Measurements from ENCODE around the gene SPEM1.

The SPEM1 gene

GRCh38 chr17:7426203-7426863 lies 6.2 kb downstream of the SPEM1 start:
- Histone ChIP-seq H3K4me3 (ENCODE audit: low read depth, low read length) (no peak overlapping the region), H3K27ac (no peak overlapping the region), H3K27me3 (ENCODE audit: insufficient read depth, low read depth, severe bottlenecking) (no peaks in the 10 kb centered on the region), H3K36me3 (no peaks in the 10 kb centered on the region), H3K9me3 (ENCODE audit: severe bottlenecking) (no peaks in the 10 kb centered on the region)
- DNase-seq = no peak
- no peak for TF ChIP-seq CTCF (IDR thresholded peaks at IDR 0.05; ENCODE audit: low read depth, low read length)

- no peak for TF ChIP-seq CTCF (IDR thresholded peaks at IDR 0.05; ENCODE audit: low read depth, low read length)
- no peaks in the 10 kb centered on the region for H3K9me3 ChIP-seq (ENCODE audit: severe bottlenecking)
- H3K27me3 ChIP-seq (ENCODE audit: insufficient read depth, low read depth, severe bottlenecking) = no peaks in the 10 kb centered on the region
- no peak overlapping the region for H3K4me3 ChIP-seq (ENCODE audit: low read depth, low read length)
- no peaks in the 10 kb centered on the region for H3K36me3 ChIP-seq
- DNase-seq = no peak
- H3K27ac ChIP-seq = no peak overlapping the region
Observed at GRCh38 chr17:7426896-7427489, 6.9 kb downstream of the SPEM1 start.

- Histone ChIP-seq H3K9me3 (ENCODE audit: severe bottlenecking) (no peaks in the 10 kb centered on the region), H3K27me3 (ENCODE audit: insufficient read depth, low read depth, severe bottlenecking) (no peaks in the 10 kb centered on the region), H3K27ac (no peak overlapping the region), H3K4me3 (ENCODE audit: low read depth, low read length) (no peak overlapping the region), H3K36me3 (no peaks in the 10 kb centered on the region)
- TF ChIP-seq CTCF (IDR thresholded peaks at IDR 0.05; ENCODE audit: low read depth, low read length) = no peak
- no peak for DNase-seq
Observed at GRCh38 chr17:7427549-7427948, 7.4 kb downstream of the SPEM1 start.

- no peaks in the 10 kb centered on the region for H3K36me3 ChIP-seq
- no peak for TF ChIP-seq CTCF (IDR thresholded peaks at IDR 0.05; ENCODE audit: low read depth, low read length)
- no peaks in the 10 kb centered on the region for H3K9me3 ChIP-seq (ENCODE audit: severe bottlenecking)
- no peak within 1 kb of the TSS for H3K27ac ChIP-seq
- H3K27me3 ChIP-seq (ENCODE audit: insufficient read depth, low read depth, severe bottlenecking) = no peaks in the 10 kb centered on the region
- no peak for DNase-seq
- no peak within 1 kb of the TSS for H3K4me3 ChIP-seq (ENCODE audit: low read depth, low read length)
Observed at GRCh38 chr17:7428557-7428956, 8.4 kb downstream of the SPEM1 start, which contains the start of gene SPEM3. Gene SPEM3 (plus strand): TSS chr17:7428857. CDS start chr17:7428903, 46 bp downstream.

GRCh38 chr17:7429722-7430121 lies 9.6 kb downstream of the SPEM1 start:
- Histone ChIP-seq H3K36me3 (no peaks in the 10 kb centered on the region), H3K9me3 (ENCODE audit: severe bottlenecking) (no peaks in the 10 kb centered on the region), H3K27ac (no peak overlapping the region), H3K4me3 (ENCODE audit: low read depth, low read length) (no peak overlapping the region), H3K27me3 (ENCODE audit: insufficient read depth, low read depth, severe bottlenecking) (no peaks in the 10 kb centered on the region)
- no peak for TF ChIP-seq CTCF (IDR thresholded peaks at IDR 0.05; ENCODE audit: low read depth, low read length)
- DNase-seq = no peak
